GM23248 (cell line): ENCODE measurements around the gene HNMT. TPM values are rescaled to one million over a fixed set of nuclear protein-coding genes. Genes with fewer than 3 reads are reported as not detected.

ENCODE experiments used
- DNase-seq: peaks from one replicate; pipeline ENCODE4 v3.0.0-alpha.2; 2015
- H2AFZ ChIP-seq: fragments of 200-600 bp; sonication (generic); 2 replicates; pipeline ENCODE4 v1.6.1; 2016; ENCODE audit warnings: antibody characterized with exemption
- H3F3A ChIP-seq: fragments of 200-600 bp; sonication (generic); 2 replicates; pipeline ENCODE4 v1.6.1; 2016; ENCODE audit warnings: mild to moderate bottlenecking, antibody characterized with exemption, mixed run types; ENCODE audit not compliant: insufficient read depth
- H3K27ac ChIP-seq: fragments of 200-600 bp; sonication (generic); 2 replicates; pipeline ENCODE4 v1.5.1; 2016; ENCODE audit warnings: mild to moderate bottlenecking
- H3K27me3 ChIP-seq: fragments of 200-600 bp; sonication (generic); replicated peaks from 2 replicates; pipeline ENCODE4 v1.6.1; 2016; ENCODE audit warnings: mild to moderate bottlenecking; ENCODE audit not compliant: insufficient read depth
- H3K36me3 ChIP-seq: fragments of 200-600 bp; sonication (generic); 2 replicates; pipeline ENCODE4 v1.6.1; 2016; ENCODE audit warnings: low read depth, mild to moderate bottlenecking
- H3K4me1 ChIP-seq: fragments of 200-600 bp; sonication (generic); 2 replicates; pipeline ENCODE4 v1.6.1; 2016; ENCODE audit warnings: mild to moderate bottlenecking; ENCODE audit not compliant: insufficient read depth
- H3K4me2 ChIP-seq: fragments of 200-600 bp; sonication (generic); one replicate; pipeline ENCODE4 v1.6.1; 2016; ENCODE audit warnings: mild to moderate bottlenecking; ENCODE audit not compliant: unreplicated experiment
- H3K4me3 ChIP-seq: fragments of 200-600 bp; sonication (generic); 2 replicates; pipeline ENCODE4 v1.5.1; 2016; ENCODE audit warnings: mild to moderate bottlenecking
- H3K79me2 ChIP-seq: fragments of 200-600 bp; sonication (generic); 2 replicates; pipeline ENCODE4 v1.6.1; 2016; ENCODE audit warnings: mild to moderate bottlenecking; ENCODE audit not compliant: insufficient read depth
- H3K9ac ChIP-seq: fragments of 200-600 bp; sonication (generic); 2 replicates; pipeline ENCODE4 v1.6.1; 2016; ENCODE audit warnings: mild to moderate bottlenecking
- H3K9me2 ChIP-seq: fragments of 200-600 bp; sonication (generic); 2 replicates; pipeline ENCODE4 v1.6.1; 2016; ENCODE audit warnings: mixed run types, mild to moderate bottlenecking, moderate library complexity; ENCODE audit not compliant: insufficient read depth
- H3K9me3 ChIP-seq: fragments of 200-600 bp; sonication (generic); one replicate; pipeline ENCODE4 v1.6.1; 2017; ENCODE audit warnings: low read depth
- H4K20me1 ChIP-seq: fragments of 200-600 bp; sonication (generic); 2 replicates; pipeline ENCODE4 v1.6.0; 2016; ENCODE audit not compliant: insufficient read depth
- EZH2 ChIP-seq: fragments of 200-600 bp; sonication (generic); IDR thresholded peaks from 2 replicates; pipeline ENCODE4 v1.6.1; 2018; ENCODE audit warnings: antibody characterized with exemption, mild to moderate bottlenecking; ENCODE audit not compliant: insufficient read depth, poor library complexity, severe bottlenecking
- EZH2phosphoT487 ChIP-seq: fragments of 200-600 bp; sonication (generic); IDR thresholded peaks from 2 replicates; pipeline ENCODE4 v1.6.1; 2018; ENCODE audit warnings: antibody characterized with exemption, moderate library complexity, mild to moderate bottlenecking, low read depth; ENCODE audit not compliant: insufficient read depth
- WGBS, 2 experiments: methylation state at CpG; one replicate each; pipeline ENCODE4 v1.1.6; 2015 to 2017; ENCODE audit warnings: low lambda C conversion rate in 2 of 2, low coverage in 1 of 2; ENCODE audit errors: missing lambda C conversion rate in 2 of 2; 5-methylcytosine and 5-hydroxymethylcytosine counted together
- in situ Hi-C: fragments of 300-500 bp; cut with MboI; formaldehyde crosslinking; loops from 2 replicates; pipeline ENCODE4 v1.15.0; 2020
- polyA plus RNA-seq: library from polyadenylated mRNA; unstranded; fragments of >200 nt; fragmentation: Nextera tagmentation; extraction: Ambion mirVana; gene quantifications from 2 replicates; pipeline ENCODE4 v1.2.1, GENCODE V29; 2016
- total RNA-seq: library from RNA; depleted of rRNA; stranded (reverse); fragments of >200 nt; shearing (Covaris generic); gene quantifications from 2 replicates; pipeline ENCODE4 v1.2.3, GENCODE V29; 2014

Gene HNMT
- total and polyA plus RNA-seq, 2 experiments from 2014 or later: 6.8 to 7.3 TPM

DNA sequence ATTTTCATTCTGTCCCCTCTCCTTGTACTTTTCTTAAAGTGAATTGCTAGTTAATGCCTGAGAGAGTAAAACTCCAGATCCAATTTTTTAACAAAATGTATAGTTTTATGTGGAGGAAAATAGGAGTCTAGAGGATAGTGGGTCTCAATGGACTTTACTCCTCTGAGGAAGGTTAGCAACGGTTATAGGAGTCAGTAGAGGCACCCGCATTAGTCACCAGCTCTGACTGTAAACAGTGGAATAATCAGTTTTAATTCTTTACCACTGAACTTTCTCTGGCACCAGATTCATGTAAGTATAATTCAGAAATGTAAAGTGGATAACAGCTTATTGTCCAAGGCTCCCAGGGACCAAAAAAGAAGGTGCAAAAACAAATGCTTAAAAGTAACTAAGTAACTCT, 38.7 kb upstream of the HNMT start:
- Histone ChIP-seq H3K4me1 (peaks cover 18% of the 10 kb centered on the region), H3K79me2 (no peaks in the 10 kb centered on the region), H4K20me1 (no peaks in the 10 kb centered on the region), H3K36me3 (no peaks in the 10 kb centered on the region), H3K9me2 (no peaks in the 10 kb centered on the region), H3K27ac (no peak overlapping the region), H3K9ac (no peak overlapping the region), H3F3A (0 out of 2 replicates have a peak, but pooled peaks cover 11% of the 10 kb centered on the region), H3K9me3 (no peaks in the 10 kb centered on the region), H3K4me3 (no peak overlapping the region), H3K27me3 (peaks cover 53% of the 10 kb centered on the region), H2AFZ (no peak overlapping the region), H3K4me2 (no peak overlapping the region)
- no peak for DNase-seq
- in situ Hi-C loops: loop anchor here (25.0 kb wide), 1 partner anchor 437 kb away; no protein-coding TSS in a partner anchor
- WGBS, 2 experiments: 76 to 89% methylated on average over 2 of the region's 2 CpGs
- TF ChIP-seq EZH2 (no peak), EZH2phosphoT487 (no peak)

DNA sequence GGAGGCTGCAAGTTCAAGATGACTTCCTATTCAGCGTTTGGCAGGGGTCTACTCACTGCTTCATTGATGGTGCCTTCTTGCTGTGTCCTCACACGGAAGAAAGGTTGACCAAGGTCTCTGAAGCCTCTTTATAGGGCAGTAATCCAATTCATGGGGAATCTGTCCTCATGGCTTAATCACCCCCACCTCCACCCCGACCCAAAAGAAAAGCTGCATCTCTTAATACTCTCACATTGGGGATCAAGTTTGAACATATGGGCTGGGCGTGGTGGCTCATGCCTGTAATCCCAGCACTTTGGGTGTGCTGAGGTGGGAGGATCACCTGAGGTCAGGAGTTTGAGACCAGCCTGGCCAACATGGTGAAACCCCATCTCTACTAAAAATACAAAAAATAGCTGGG, 36.4 kb upstream of the HNMT start:
- in situ Hi-C loops: loop anchor here (25.0 kb wide), 1 partner anchor 434 kb away; no protein-coding TSS in a partner anchor
- Histone ChIP-seq H3K9me3 (no peaks in the 10 kb centered on the region), H3K9ac (no peak overlapping the region), H3K9me2 (no peaks in the 10 kb centered on the region), H3K79me2 (no peaks in the 10 kb centered on the region), H2AFZ (no peak overlapping the region), H4K20me1 (no peaks in the 10 kb centered on the region), H3K4me3 (no peak overlapping the region), H3F3A (0 out of 2 replicates have a peak, but pooled peaks cover 11% of the 10 kb centered on the region), H3K4me1 (peaks cover 18% of the 10 kb centered on the region), H3K4me2 (no peak overlapping the region), H3K27me3 (peaks cover 39% of the 10 kb centered on the region), H3K36me3 (no peaks in the 10 kb centered on the region), H3K27ac (no peak overlapping the region)
- 69 to 74% methylated on average over 4 of the region's 4 CpGs for WGBS, 2 experiments
- no peak for DNase-seq
- TF ChIP-seq EZH2phosphoT487 (no peak), EZH2 (no peak)

DNA sequence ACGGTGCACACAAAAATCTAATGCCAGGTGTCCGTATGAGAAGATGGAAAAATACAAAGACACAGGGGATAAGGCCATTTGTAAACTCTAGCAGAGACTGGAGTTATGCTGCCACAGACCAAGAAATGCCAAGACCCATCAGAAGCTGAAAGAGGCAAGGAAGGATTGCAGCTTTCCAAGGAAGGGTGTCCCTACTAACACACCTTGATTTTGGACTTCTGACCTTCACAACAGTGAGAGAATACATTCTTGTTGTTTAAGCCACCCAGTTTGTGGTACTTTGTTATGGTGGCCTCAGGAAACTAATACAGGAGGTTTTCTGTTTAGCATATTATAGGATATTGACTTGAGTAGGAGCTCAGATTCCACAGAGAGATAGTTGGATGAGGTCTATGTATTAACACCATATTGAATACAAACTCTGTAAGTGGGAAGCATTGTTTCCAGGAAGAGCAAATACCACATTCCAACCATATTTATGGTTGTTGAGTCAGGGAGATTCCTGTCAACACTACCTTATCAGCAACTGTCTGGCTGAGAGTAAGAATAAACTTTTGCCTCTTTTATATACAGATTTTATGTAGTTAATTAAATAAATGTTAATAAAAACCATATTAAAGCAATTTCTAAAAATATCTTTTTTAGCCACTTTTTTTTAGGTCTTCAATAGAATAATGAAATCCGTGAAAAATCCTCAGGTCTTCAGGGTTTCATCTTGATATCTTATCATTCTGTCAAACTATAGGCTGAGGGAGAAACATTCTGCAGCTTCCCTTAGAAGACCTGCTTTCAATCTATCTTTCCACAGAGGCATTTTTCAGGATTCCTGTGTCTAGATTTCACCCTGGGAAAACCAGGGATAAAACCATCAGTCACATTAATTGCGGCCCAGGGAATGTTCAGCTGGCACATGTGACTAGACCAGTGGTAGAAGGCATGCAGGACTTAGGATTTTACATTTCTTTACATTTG, 35.4 kb upstream of the HNMT start:
- DNase-seq: peak; percentile 37
- no peaks in the 10 kb centered on the region for H3K79me2 ChIP-seq
- in situ Hi-C loops: loop anchor here (25.0 kb wide), 1 partner anchor 433 kb away; no protein-coding TSS in a partner anchor

DNA sequence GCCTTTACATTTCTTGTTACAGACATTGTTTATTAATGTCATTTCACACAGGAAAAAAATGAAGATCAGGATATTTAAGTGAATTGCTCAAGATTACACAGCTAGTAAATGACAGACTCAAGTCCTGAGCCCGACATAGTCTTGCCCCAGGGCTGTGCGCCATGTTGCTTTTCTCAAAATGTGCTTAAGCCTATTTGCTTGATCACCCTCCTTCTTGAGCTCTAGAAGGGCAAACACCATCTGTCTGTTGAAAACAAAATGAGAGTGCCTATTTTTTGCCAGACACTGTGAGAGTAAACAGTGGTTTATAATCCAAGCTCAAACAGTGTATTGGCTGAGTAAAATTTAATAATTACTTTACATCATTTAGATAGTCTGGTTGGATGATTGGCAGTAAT, 34.8 kb upstream of the HNMT start:
- 74 to 79% methylated on average over 2 of the region's 2 CpGs for WGBS, 2 experiments
- Histone ChIP-seq H3K9me3 (no peaks in the 10 kb centered on the region), H3F3A (0 out of 2 replicates have a peak, but pooled peaks cover 11% of the 10 kb centered on the region), H3K9ac (no peak overlapping the region), H3K27me3 (peaks cover 31% of the 10 kb centered on the region), H3K27ac (no peak overlapping the region), H2AFZ (no peak overlapping the region), H3K9me2 (no peaks in the 10 kb centered on the region), H3K4me3 (no peak overlapping the region), H3K79me2 (no peaks in the 10 kb centered on the region), H3K4me2 (peak overlapping the region; percentile 5), H3K36me3 (no peaks in the 10 kb centered on the region), H3K4me1 (peaks cover 18% of the 10 kb centered on the region), H4K20me1 (no peaks in the 10 kb centered on the region)
- in situ Hi-C loops: loop anchor here (25.0 kb wide), 1 partner anchor 433 kb away; no protein-coding TSS in a partner anchor
- TF ChIP-seq EZH2phosphoT487: no peak
- TF ChIP-seq EZH2: no peak
- DNase-seq: peak; percentile 4

More for the DNA sequence above, 35.4 kb upstream of the HNMT start:
- H3K4me3 ChIP-seq: no peak overlapping the region
- peaks cover 18% of the 10 kb centered on the region for H3K4me1 ChIP-seq
- H3K9ac ChIP-seq: no peak overlapping the region
- H3F3A ChIP-seq: 0 out of 2 replicates have a peak, but pooled peaks cover 11% of the 10 kb centered on the region
- H3K4me2 ChIP-seq: peak overlapping the region; percentile 5
- no peaks in the 10 kb centered on the region for H3K9me3 ChIP-seq
- H3K36me3 ChIP-seq: no peaks in the 10 kb centered on the region
- no peak overlapping the region for H3K27ac ChIP-seq
- no peak overlapping the region for H2AFZ ChIP-seq
- H3K27me3 ChIP-seq: peaks cover 31% of the 10 kb centered on the region
- H4K20me1 ChIP-seq: no peaks in the 10 kb centered on the region
- no peaks in the 10 kb centered on the region for H3K9me2 ChIP-seq
- 37 to 45% methylated on average over 4 of the region's 4 CpGs for WGBS, 2 experiments
- TF ChIP-seq EZH2phosphoT487 (0 out of 2 replicates have a peak, but pooled peaks have one; percentile 27), EZH2 (no peak)
